Measurements from ENCODE around the gene ZNHIT1.

DNA sequence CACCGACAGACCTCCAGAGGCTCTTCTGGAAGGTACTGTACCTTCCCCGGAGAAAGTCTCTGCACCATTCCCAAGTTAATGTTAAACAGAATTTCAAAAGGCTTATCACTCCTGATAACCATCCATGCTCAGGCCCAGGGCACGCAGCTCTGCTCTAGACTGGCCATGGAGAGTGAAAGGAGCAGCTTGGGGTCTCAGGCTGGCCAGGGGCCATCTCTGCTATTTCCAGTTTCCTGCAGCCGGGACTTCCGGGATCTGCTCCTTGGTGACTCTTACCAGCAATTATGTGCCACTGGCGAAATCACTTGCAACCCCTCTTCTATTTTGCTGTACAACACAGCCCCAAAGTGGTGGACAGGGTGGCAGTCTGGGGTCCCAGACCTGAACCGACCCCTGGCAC, 13.7 kb downstream of the ZNHIT1 start:
- TF ChIP-seq, protein P1, sequence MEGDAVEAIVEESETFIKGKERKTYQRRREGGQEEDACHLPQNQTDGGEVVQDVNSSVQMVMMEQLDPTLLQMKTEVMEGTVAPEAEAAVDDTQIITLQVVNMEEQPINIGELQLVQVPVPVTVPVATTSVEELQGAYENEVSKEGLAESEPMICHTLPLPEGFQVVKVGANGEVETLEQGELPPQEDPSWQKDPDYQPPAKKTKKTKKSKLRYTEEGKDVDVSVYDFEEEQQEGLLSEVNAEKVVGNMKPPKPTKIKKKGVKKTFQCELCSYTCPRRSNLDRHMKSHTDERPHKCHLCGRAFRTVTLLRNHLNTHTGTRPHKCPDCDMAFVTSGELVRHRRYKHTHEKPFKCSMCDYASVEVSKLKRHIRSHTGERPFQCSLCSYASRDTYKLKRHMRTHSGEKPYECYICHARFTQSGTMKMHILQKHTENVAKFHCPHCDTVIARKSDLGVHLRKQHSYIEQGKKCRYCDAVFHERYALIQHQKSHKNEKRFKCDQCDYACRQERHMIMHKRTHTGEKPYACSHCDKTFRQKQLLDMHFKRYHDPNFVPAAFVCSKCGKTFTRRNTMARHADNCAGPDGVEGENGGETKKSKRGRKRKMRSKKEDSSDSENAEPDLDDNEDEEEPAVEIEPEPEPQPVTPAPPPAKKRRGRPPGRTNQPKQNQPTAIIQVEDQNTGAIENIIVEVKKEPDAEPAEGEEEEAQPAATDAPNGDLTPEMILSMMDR (IDR thresholded peaks at IDR 0.05) = no peak
- no peak for TF ChIP-seq POLR2A (IDR thresholded peaks at IDR 0.05)

Data from testis (tissue), 2 donors.